ENCODE data around the gene ARMH4. TPM values are rescaled to one million over a fixed set of nuclear protein-coding genes. Genes with fewer than 3 reads are reported as not detected.

The ARMH4 gene
- total RNA-seq, 1 experiment from 2014 or later, result not detected

GRCh38 chr14:57970594-57970993, 181.4 kb downstream of the ARMH4 start:
- TF ChIP-seq, protein P1, sequence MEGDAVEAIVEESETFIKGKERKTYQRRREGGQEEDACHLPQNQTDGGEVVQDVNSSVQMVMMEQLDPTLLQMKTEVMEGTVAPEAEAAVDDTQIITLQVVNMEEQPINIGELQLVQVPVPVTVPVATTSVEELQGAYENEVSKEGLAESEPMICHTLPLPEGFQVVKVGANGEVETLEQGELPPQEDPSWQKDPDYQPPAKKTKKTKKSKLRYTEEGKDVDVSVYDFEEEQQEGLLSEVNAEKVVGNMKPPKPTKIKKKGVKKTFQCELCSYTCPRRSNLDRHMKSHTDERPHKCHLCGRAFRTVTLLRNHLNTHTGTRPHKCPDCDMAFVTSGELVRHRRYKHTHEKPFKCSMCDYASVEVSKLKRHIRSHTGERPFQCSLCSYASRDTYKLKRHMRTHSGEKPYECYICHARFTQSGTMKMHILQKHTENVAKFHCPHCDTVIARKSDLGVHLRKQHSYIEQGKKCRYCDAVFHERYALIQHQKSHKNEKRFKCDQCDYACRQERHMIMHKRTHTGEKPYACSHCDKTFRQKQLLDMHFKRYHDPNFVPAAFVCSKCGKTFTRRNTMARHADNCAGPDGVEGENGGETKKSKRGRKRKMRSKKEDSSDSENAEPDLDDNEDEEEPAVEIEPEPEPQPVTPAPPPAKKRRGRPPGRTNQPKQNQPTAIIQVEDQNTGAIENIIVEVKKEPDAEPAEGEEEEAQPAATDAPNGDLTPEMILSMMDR (IDR thresholded peaks at IDR 0.05; ENCODE audit: unreplicated experiment), result no peak
- H3K4me1 Mint-ChIP-seq (ENCODE audit: low read depth, unreplicated experiment), result no peaks in the 10 kb centered on the region
- BruUV-seq (replicated peaks), result no TSS peak
- no peaks in the 10 kb centered on the region for H3K36me3 Mint-ChIP-seq (ENCODE audit: insufficient read depth, unreplicated experiment)
- no peaks in the 10 kb centered on the region for H3K9me3 Mint-ChIP-seq (ENCODE audit: low read depth, unreplicated experiment)
- H3K27me3 Mint-ChIP-seq (ENCODE audit: unreplicated experiment), result peaks cover 46% of the 10 kb centered on the region
- no peak overlapping the region for H3K4me3 Mint-ChIP-seq (ENCODE audit: low read depth, unreplicated experiment)
- intact Hi-C loops (cut with micrococcal nuclease; ENCODE audit: unreplicated experiment), result no loop called here
- CTCF ChIA-PET, result no interaction called here
- no peak overlapping the region for H3K27ac Mint-ChIP-seq (ENCODE audit: unreplicated experiment)
- DNase-seq, result no peak

GRCh38 chr14:57970175-57970574, 181.8 kb downstream of the ARMH4 start:
- no TSS peak for BruUV-seq (replicated peaks)
- intact Hi-C loops (cut with micrococcal nuclease; ENCODE audit: unreplicated experiment), result no loop called here
- TF ChIP-seq, protein P1 (IDR thresholded peaks at IDR 0.05; ENCODE audit: unreplicated experiment), result no peak
- H3K4me1 Mint-ChIP-seq (ENCODE audit: low read depth, unreplicated experiment), result no peaks in the 10 kb centered on the region
- peaks cover 42% of the 10 kb centered on the region for H3K27me3 Mint-ChIP-seq (ENCODE audit: unreplicated experiment)
- CTCF ChIA-PET, result no interaction called here
- H3K4me3 Mint-ChIP-seq (ENCODE audit: low read depth, unreplicated experiment), result no peak overlapping the region
- no peak overlapping the region for H3K27ac Mint-ChIP-seq (ENCODE audit: unreplicated experiment)
- H3K36me3 Mint-ChIP-seq (ENCODE audit: insufficient read depth, unreplicated experiment), result no peaks in the 10 kb centered on the region
- no peaks in the 10 kb centered on the region for H3K9me3 Mint-ChIP-seq (ENCODE audit: low read depth, unreplicated experiment)
- DNase-seq, result no peak

DNA sequence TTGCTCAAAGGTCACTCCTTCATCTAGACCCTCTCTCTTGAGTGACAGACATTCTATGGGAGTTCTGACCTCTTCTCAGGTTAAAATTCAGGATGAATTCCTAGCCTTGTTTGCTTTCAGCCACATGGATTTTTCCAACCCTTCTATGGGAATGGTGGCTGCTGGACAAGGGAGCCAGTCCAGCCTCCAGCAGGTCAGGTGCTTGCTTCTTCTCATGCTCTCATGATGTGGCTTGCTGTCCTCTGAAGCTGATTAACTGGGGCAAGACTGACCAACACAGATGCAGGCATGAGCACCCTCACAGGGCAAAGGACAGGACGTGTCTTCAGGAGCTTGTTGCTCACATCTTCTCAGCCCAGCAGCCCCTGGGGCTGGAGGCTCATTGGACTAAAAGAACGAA, 188.9 kb downstream of the ARMH4 start:
- no peak overlapping the region for H3K4me3 Mint-ChIP-seq (ENCODE audit: low read depth, unreplicated experiment)
- DNase-seq, result no peak
- H3K9me3 Mint-ChIP-seq (ENCODE audit: low read depth, unreplicated experiment), result no peaks in the 10 kb centered on the region
- TF ChIP-seq, protein P1 (IDR thresholded peaks at IDR 0.05; ENCODE audit: unreplicated experiment), result no peak
- BruUV-seq (replicated peaks), result no TSS peak
- H3K27ac Mint-ChIP-seq (ENCODE audit: unreplicated experiment), result no peak overlapping the region
- peaks cover 63% of the 10 kb centered on the region for H3K27me3 Mint-ChIP-seq (ENCODE audit: unreplicated experiment)
- intact Hi-C loops (cut with micrococcal nuclease; ENCODE audit: unreplicated experiment), result no loop called here
- no peaks in the 10 kb centered on the region for H3K36me3 Mint-ChIP-seq (ENCODE audit: insufficient read depth, unreplicated experiment)
- H3K4me1 Mint-ChIP-seq (ENCODE audit: low read depth, unreplicated experiment), result no peaks in the 10 kb centered on the region
- CTCF ChIA-PET, result interaction anchor here (0.6 kb wide), 1 partner anchor 37 kb away, joined by 3 read pairs; no protein-coding TSS in a partner anchor

GRCh38 chr14:57962325-57963035, 189.5 kb downstream of the ARMH4 start:
- Mint-ChIP-seq H3K4me1 (ENCODE audit: low read depth, unreplicated experiment) (no peaks in the 10 kb centered on the region), H3K36me3 (ENCODE audit: insufficient read depth, unreplicated experiment) (no peaks in the 10 kb centered on the region), H3K27me3 (ENCODE audit: unreplicated experiment) (peaks cover 67% of the 10 kb centered on the region), H3K4me3 (ENCODE audit: low read depth, unreplicated experiment) (no peak overlapping the region), H3K27ac (ENCODE audit: unreplicated experiment) (no peak overlapping the region), H3K9me3 (ENCODE audit: low read depth, unreplicated experiment) (no peaks in the 10 kb centered on the region)
- TF ChIP-seq, protein P1 (IDR thresholded peaks at IDR 0.05; ENCODE audit: unreplicated experiment), result no peak
- no peak for DNase-seq
- intact Hi-C loops (cut with micrococcal nuclease; ENCODE audit: unreplicated experiment), result no loop called here
- CTCF ChIA-PET, result no interaction called here
- no TSS peak for BruUV-seq (replicated peaks)
